Sigmoid colon (tissue), 3 donors: ENCODE data around the gene DQX1.
"Not testable (repeated sequence)": the region's sequence is repeated elsewhere in the genome, so short reads cannot be mapped to it uniquely, and the experiment has no call there.

Source experiments
- CTCF ChIP-seq, 4 experiments: fragments of 450-650 bp in 3 of 4; fragments of 200-600 bp in 1 of 4; IDR thresholded peaks; one replicate each; pipeline ENCODE4 v1.5.1; 2016 to 2019; ENCODE audit warnings: antibody characterized with exemption in 4 of 4, mild to moderate bottlenecking in 3 of 4, moderate library complexity in 2 of 4
- POLR2A ChIP-seq, 2 donors: fragments of 450-650 bp; IDR thresholded peaks; one replicate each; pipeline ENCODE4 v1.6.1; 2016; ENCODE audit warnings: antibody characterized with exemption in 2 of 2, mild to moderate bottlenecking in 2 of 2, moderate library complexity in 2 of 2

DNA sequence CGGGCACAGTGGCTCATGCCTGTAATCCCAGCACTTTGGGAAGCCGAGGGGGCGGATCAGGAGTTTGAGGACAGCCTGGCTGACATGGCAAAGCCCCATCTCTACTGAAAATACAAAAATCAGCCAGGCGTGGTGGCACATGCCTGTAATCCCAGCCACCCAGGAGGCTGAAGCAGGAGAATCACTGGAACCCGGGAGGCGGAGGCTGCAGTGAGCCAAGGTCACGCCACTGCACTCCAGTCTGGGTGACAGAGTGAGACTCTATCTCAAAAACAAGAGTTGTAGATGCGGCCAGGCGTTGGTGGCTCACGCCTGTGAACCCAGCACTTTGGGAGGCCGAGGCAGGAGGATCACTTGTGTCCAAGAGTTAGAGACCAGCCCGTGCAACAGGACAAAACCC, 55.3 kb downstream of the DQX1 start:
- TF ChIP-seq POLR2A, CTCF (IDR thresholded peaks at IDR 0.05): not testable (repeated sequence)
